Right ventricle myocardium superior (tissue), 1 donor: Measurements from ENCODE around the gene ESPNL. TPM values are rescaled to one million over a fixed set of nuclear protein-coding genes. Genes with fewer than 3 reads are reported as not detected.
"Not testable (repeated sequence)": the region's sequence is repeated elsewhere in the genome, so short reads cannot be mapped to it uniquely, and the experiment has no call there.

Experiments used
- ATAC-seq: fragments of 200-7000 bp; cut with Tn5 transposase; one replicate; pipeline ENCODE4 v1.9.1; 2020; ENCODE audit warnings: mild to moderate bottlenecking; ENCODE audit not compliant: poor library complexity
- DNase-seq: peaks from one replicate; pipeline ENCODE4 v3.0.0-alpha.2; 2020
- intact Hi-C: fragments of 100-400 bp; cut with DNase I; formaldehyde crosslinking; loops from one replicate; pipeline ENCODE4 v1.11.2; 2022
- total RNA-seq: library from RNA; stranded (reverse); fragmentation: NEBNext Ultra II Directional; extraction: Animal tissue kit (Norgen Biotek cat#: 25700); gene quantifications from one replicate; pipeline ENCODE4 v1.2.1, GENCODE V29; 2021
- donor health status: DM: no; HTN: yes; CAD: no; lungs with severe emphysema.

ESPNL gene
- total RNA-seq, 1 donor from 2014 or later = not detected

DNA sequence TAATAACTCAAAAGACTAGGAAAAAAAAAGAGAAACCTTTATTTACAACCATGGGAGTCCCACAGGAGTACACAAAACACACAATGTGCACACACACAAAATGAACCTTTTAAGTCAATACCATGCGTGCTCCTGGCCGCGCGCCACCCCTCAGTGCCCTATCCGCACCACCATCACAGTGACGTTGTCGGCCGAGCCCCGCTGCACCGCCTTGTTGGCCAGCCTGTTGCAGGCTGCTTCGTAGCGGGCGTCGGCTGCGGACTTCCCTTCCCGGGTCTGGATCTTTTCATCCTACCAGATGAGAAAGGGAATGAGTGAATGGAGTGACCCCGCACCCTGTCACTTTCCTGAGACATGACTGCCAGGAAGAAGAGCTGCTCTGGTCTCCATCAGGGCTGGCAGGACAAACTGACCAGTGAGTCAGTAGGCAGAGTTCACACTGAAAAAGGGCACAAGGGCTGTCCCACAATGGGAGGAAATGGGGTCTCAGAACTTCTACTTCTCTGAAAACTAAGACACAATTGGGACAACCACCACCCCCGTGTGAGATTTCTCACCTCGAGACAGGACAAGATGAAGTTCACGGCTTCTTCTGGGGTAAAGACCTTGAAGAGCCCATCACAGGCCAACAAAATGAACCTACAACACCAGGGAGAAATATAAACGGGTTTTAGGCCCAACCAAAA, 70.4 kb downstream of the ESPNL start:
- intact Hi-C loops = no loop called here
- ATAC-seq = no peak
- DNase-seq = no peak

GRCh38 chr2:238171072-238171431, 70.9 kb downstream of the ESPNL start:
- DNase-seq, ATAC-seq, intact Hi-C loops: not testable (repeated sequence)

DNA sequence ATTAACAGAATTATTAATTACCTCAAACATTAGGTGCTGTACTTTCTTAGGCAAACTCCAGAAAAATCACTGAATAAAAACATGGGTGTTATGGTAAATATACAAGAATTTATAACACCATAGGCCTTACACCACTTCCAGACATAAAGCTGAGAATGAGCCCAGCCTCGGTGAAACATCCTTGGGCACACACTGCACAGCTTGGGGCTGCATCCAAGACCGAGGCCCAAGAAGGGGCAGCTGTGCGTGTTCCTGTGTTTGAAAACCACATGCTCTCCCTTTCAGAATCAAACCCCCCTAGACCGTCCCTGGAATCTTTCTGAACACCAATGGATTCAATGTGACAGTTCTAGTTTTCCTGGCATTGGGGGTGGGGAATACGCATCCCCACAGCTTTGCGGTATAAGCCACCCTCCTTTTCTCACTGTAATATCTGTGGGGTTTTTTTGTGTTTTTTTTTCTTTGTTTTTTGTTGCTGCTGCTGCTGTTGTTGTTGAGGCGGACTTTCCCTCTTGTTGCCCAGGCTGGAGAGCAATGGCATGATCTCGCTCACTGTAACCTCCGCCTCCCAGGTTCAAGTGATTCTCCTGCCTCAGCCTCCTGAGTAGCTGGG, 71.5 kb downstream of the ESPNL start:
- intact Hi-C loops = no loop called here
- no peak for ATAC-seq
- DNase-seq = no peak

- ATAC-seq = no peak
- no peak for DNase-seq
- intact Hi-C loops = no loop called here
Measured at GRCh38 chr2:238172439-238172838, 72.3 kb downstream of the ESPNL start.

GRCh38 chr2:238173692-238174091, 73.6 kb downstream of the ESPNL start:
- intact Hi-C loops = no loop called here
- no peak for ATAC-seq
- DNase-seq = no peak

- no peak for ATAC-seq
- DNase-seq = no peak
- intact Hi-C loops = no loop called here
Measured at GRCh38 chr2:238174291-238174690, 74.2 kb downstream of the ESPNL start.

- DNase-seq = no peak
- intact Hi-C loops = no loop called here
- no peak for ATAC-seq
Measured at GRCh38 chr2:238174701-238175100, 74.6 kb downstream of the ESPNL start.

DNA sequence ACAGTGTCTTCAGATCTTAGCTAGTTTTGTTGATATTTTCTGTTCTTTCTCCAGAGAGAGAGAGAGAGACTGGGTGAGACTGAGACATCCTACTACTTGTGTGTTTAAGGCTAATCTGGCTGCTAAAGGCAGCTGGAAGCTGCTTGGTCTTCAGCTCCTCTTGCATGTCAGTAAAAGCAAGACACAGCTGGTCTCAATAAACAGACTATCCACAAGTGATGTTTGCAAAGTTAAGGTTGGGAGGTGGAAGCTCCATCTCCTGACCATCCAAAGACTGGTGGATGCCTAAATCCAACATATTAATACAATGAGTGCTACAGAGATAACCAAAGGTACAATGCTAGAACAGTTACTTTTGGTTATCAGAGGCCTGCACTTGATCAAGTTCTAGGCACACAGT, 76.5 kb downstream of the ESPNL start:
- DNase-seq (no peak), ATAC-seq (no peak)
- intact Hi-C loops = no loop called here

- no peak for ATAC-seq
- intact Hi-C loops = no loop called here
Measured at GRCh38 chr2:238180554-238180953, 80.4 kb downstream of the ESPNL start.

GRCh38 chr2:238182362-238182761, 82.2 kb downstream of the ESPNL start:
- intact Hi-C loops = no loop called here

More at GRCh38 chr2:238180554-238180953, 80.4 kb downstream of the ESPNL start:
- DNase-seq = no peak

More at GRCh38 chr2:238182362-238182761, 82.2 kb downstream of the ESPNL start:
- no peak for ATAC-seq
- DNase-seq = no peak

Other genes starting within 250 kb of the ESPNL start
- 138 TPM for gene RAMP1, start 240.7 kb upstream of the ESPNL start, total RNA-seq
- gene UBE2F, start 133.3 kb upstream of the ESPNL start, total RNA-seq = 65.1 TPM
- gene SCLY, start 39.3 kb upstream of the ESPNL start, total RNA-seq = 8.6 TPM
- 20.0 TPM for gene KLHL30, start 38.3 kb downstream of the ESPNL start, total RNA-seq
- not detected for gene ERFE, start 58.6 kb downstream of the ESPNL start, total RNA-seq
- 23.8 TPM for gene ILKAP, start 103.4 kb downstream of the ESPNL start, total RNA-seq
- 2.5 TPM for gene HES6, start 139.7 kb downstream of the ESPNL start, total RNA-seq
- 3.6 TPM for gene PER2, start 188.3 kb downstream of the ESPNL start, total RNA-seq
- gene TRAF3IP1, start 220.2 kb downstream of the ESPNL start, total RNA-seq = 13.6 TPM